ENCODE results near the gene PDS5A.
"Not testable (repeated sequence)": the region's sequence is repeated elsewhere in the genome, so short reads cannot be mapped to it uniquely, and the experiment has no call there.

The PDS5A gene

GRCh38 chr4:39977489-39978377 is at the start of gene PDS5A:
PDS5A (minus strand) TSS chr4:39977911; CDS start chr4:39976577, 1,334 bp downstream.
- no peak for FAIRE-seq

GRCh38 chr4:40024049-40024448 is 46.3 kb upstream of the PDS5A start:
- not testable (repeated sequence) for FAIRE-seq

- FAIRE-seq = not testable (repeated sequence)
Measured at GRCh38 chr4:40021116-40021515, 43.4 kb upstream of the PDS5A start.

GRCh38 chr4:40020221-40020620 is 42.5 kb upstream of the PDS5A start:
- no peak for FAIRE-seq

- FAIRE-seq = no peak
Measured at GRCh38 chr4:40016007-40016406, 38.3 kb upstream of the PDS5A start.

GRCh38 chr4:40003986-40004385 is 26.3 kb upstream of the PDS5A start:
- FAIRE-seq = no peak

GRCh38 chr4:40000711-40001110 is 23.0 kb upstream of the PDS5A start:
- FAIRE-seq = no peak

GRCh38 chr4:39998659-39999345 is 21.1 kb upstream of the PDS5A start:
- FAIRE-seq = no peak

GRCh38 chr4:39996811-39997210 is 19.1 kb upstream of the PDS5A start:
- FAIRE-seq = no peak

GRCh38 chr4:39994406-39994805 is 16.7 kb upstream of the PDS5A start:
- FAIRE-seq = no peak

GRCh38 chr4:39989381-39989780 is 11.7 kb upstream of the PDS5A start:
- FAIRE-seq = not testable (repeated sequence)

- FAIRE-seq = no peak
Measured at GRCh38 chr4:39987485-39987884, 9.8 kb upstream of the PDS5A start.

- FAIRE-seq = no peak
Measured at GRCh38 chr4:39978904-39979303, 1.2 kb upstream of the PDS5A start.

GRCh38 chr4:39978378-39978775 is 666 bp upstream of the PDS5A start:
- no peak for FAIRE-seq

- no peak for FAIRE-seq
Measured at GRCh38 chr4:39976945-39977488, 694 bp downstream of the PDS5A start.

GRCh38 chr4:39976141-39976944 is 1.4 kb downstream of the PDS5A start:
- peak; percentile 24 for FAIRE-seq

GRCh38 chr4:39975488-39976089 is 2.1 kb downstream of the PDS5A start:
- FAIRE-seq = no peak

GRCh38 chr4:39973052-39973451 is 4.7 kb downstream of the PDS5A start:
- not testable (repeated sequence) for FAIRE-seq

GRCh38 chr4:39970671-39971640 is 6.8 kb downstream of the PDS5A start:
- FAIRE-seq = no peak

- FAIRE-seq = no peak
Measured at GRCh38 chr4:39963656-39964055, 14.1 kb downstream of the PDS5A start.

GRCh38 chr4:39961311-39961877 is 16.3 kb downstream of the PDS5A start:
- FAIRE-seq = no peak

All from islet of Langerhans (tissue), 1 donor.